NCI-H446 (cell line): Measurements from ENCODE around the gene TMEM143.
A peak's percentile ranks its signal among the peaks of the same experiment; 100 is the strongest.
"Not testable (repeated sequence)": the region's sequence is repeated elsewhere in the genome, so short reads cannot be mapped to it uniquely, and the experiment has no call there.

ENCODE experiments used
- DNase-seq, 2 experiments: peaks; one replicate each; lab custom pipeline; 2025; lab: John Stamatoyannopoulos, UW

The TMEM143 gene

GRCh38 chr19:48363810-48364597 lies at the start of gene TMEM143, which contains the start of gene SYNGR4:
Gene TMEM143, minus strand, starts transcription at chr19:48363940. Its CDS starts 20 bp downstream, at chr19:48363920.
Gene SYNGR4, plus strand, starts transcription at chr19:48364367. Its CDS starts 1,476 bp downstream, at chr19:48365843.
- peak; percentile 99 to 100 for DNase-seq

- no peak for DNase-seq
Observed at GRCh38 chr19:48405850-48406249, 42.1 kb upstream of the TMEM143 start.

GRCh38 chr19:48405010-48405659 lies 41.4 kb upstream of the TMEM143 start:
- no peak for DNase-seq

- peak; percentile 24 to 61 for DNase-seq
Observed at GRCh38 chr19:48403606-48404005, 39.9 kb upstream of the TMEM143 start.

GRCh38 chr19:48401287-48401686 lies 37.5 kb upstream of the TMEM143 start:
- no peak for DNase-seq

GRCh38 chr19:48400018-48400742 lies 36.4 kb upstream of the TMEM143 start:
- no peak for DNase-seq

GRCh38 chr19:48398375-48399235 lies 34.9 kb upstream of the TMEM143 start:
- DNase-seq: peak in 1 of 2 experiments; percentile 78

GRCh38 chr19:48398102-48398374 lies 34.3 kb upstream of the TMEM143 start:
- no peak for DNase-seq

- DNase-seq: no peak
Observed at GRCh38 chr19:48397263-48398101, 33.7 kb upstream of the TMEM143 start.

- no peak for DNase-seq
Observed at GRCh38 chr19:48396824-48397176, 33.1 kb upstream of the TMEM143 start.

GRCh38 chr19:48396016-48396823 lies 32.5 kb upstream of the TMEM143 start:
- DNase-seq: no peak

- DNase-seq: no peak
Observed at GRCh38 chr19:48395499-48395898, 31.8 kb upstream of the TMEM143 start.

GRCh38 chr19:48395170-48395455 lies 31.4 kb upstream of the TMEM143 start:
- no peak for DNase-seq

GRCh38 chr19:48394331-48395169 lies 30.8 kb upstream of the TMEM143 start:
- no peak for DNase-seq

GRCh38 chr19:48393559-48394330 lies 30.0 kb upstream of the TMEM143 start, which contains the start of gene GRIN2D:
Gene GRIN2D, plus strand, starts transcription at chr19:48393668. Its CDS starts 4,725 bp downstream, at chr19:48398393.
- DNase-seq: peak; percentile 18 to 44

GRCh38 chr19:48392860-48393558 lies 29.3 kb upstream of the TMEM143 start:
- no peak for DNase-seq

GRCh38 chr19:48392006-48392344 lies 28.2 kb upstream of the TMEM143 start:
- DNase-seq: not testable (repeated sequence)
